ENCODE results near the gene AKAP8L.
"Not testable (repeated sequence)": the region's sequence is repeated elsewhere in the genome, so short reads cannot be mapped to it uniquely, and the experiment has no call there.

Gene AKAP8L

GRCh38 chr19:15357906-15358305 lies 60.9 kb downstream of the AKAP8L start:
- DNase-seq, result no peak
- H3K9ac ChIP-seq (ENCODE audit: low read length), result no peak overlapping the region
- no peaks in the 10 kb centered on the region for H3K9me3 ChIP-seq (ENCODE audit: insufficient read depth, low read depth, low read length)
- no peak overlapping the region for H2AFZ ChIP-seq (ENCODE audit: insufficient read depth, low read length, poor library complexity)
- H3K4me1 ChIP-seq (ENCODE audit: control insufficient read depth in 1 of 2, insufficient read depth in 2 of 2, low read length in 2 of 2), result no peaks in the 10 kb centered on the region
- no peak overlapping the region for H2AK5ac ChIP-seq (ENCODE audit: low read length)
- no peak overlapping the region for H2BK12ac ChIP-seq (ENCODE audit: low read length)
- H3K4me2 ChIP-seq (ENCODE audit: low read length), result no peak overlapping the region
- no peaks in the 10 kb centered on the region for H3K27me3 ChIP-seq (ENCODE audit: insufficient read depth, low read length)
- no peak overlapping the region for H2BK120ac ChIP-seq (ENCODE audit: insufficient read depth, low read length, poor library complexity)
- no peak overlapping the region for H3K4me3 ChIP-seq (ENCODE audit: low read depth, low read length)
- H3K23ac ChIP-seq (ENCODE audit: low read length), result no peak overlapping the region
- H3K4ac ChIP-seq (ENCODE audit: low read depth, low read length), result no peak overlapping the region
- no peak overlapping the region for H3K27ac ChIP-seq (ENCODE audit: low read depth, low read length)
- H4K91ac ChIP-seq (ENCODE audit: low read depth, low read length), result no peak overlapping the region
- no peaks in the 10 kb centered on the region for H3K79me2 ChIP-seq (ENCODE audit: control insufficient read depth, insufficient read depth, low read length, poor library complexity)
- H3K18ac ChIP-seq (ENCODE audit: low read length), result no peak overlapping the region
- no peaks in the 10 kb centered on the region for H3K79me1 ChIP-seq (ENCODE audit: low read length)
- H4K12ac ChIP-seq (ENCODE audit: low read depth, low read length), result no peak overlapping the region
- H3K36me3 ChIP-seq (ENCODE audit: control insufficient read depth in 1 of 2, insufficient read depth in 2 of 2, low read length in 2 of 2), result peaks cover 65 to 73% of the 10 kb centered on the region in 2 experiments
- no peak overlapping the region for H3K14ac ChIP-seq (ENCODE audit: low read length)
- no peak overlapping the region for H2BK5ac ChIP-seq (ENCODE audit: low read depth, low read length, poor library complexity)
- no peak overlapping the region for H4K8ac ChIP-seq (ENCODE audit: low read depth, low read length)
- WGBS (ENCODE audit: extremely low coverage, insufficient coverage, insufficient read length), result no CpG with 5 or more reads among the region's 4 CpGs

GRCh38 chr19:15354566-15355296 lies 64.1 kb downstream of the AKAP8L start:
- Histone ChIP-seq H3K18ac (ENCODE audit: low read length) (no peak overlapping the region), H3K27me3 (ENCODE audit: insufficient read depth, low read length) (no peaks in the 10 kb centered on the region), H3K4me2 (ENCODE audit: low read length) (no peak overlapping the region), H2BK120ac (ENCODE audit: insufficient read depth, low read length, poor library complexity) (no peak overlapping the region), H3K4me1 (ENCODE audit: control insufficient read depth in 1 of 2, insufficient read depth in 2 of 2, low read length in 2 of 2) (no peaks in the 10 kb centered on the region), H3K23ac (ENCODE audit: low read length) (no peak overlapping the region), H3K9ac (ENCODE audit: low read length) (no peak overlapping the region), H2BK5ac (ENCODE audit: low read depth, low read length, poor library complexity) (no peak overlapping the region), H4K91ac (ENCODE audit: low read depth, low read length) (no peak overlapping the region), H3K4ac (ENCODE audit: low read depth, low read length) (no peak overlapping the region), H2AFZ (ENCODE audit: insufficient read depth, low read length, poor library complexity) (no peak overlapping the region), H2AK5ac (ENCODE audit: low read length) (no peak overlapping the region), H3K14ac (ENCODE audit: low read length) (no peak overlapping the region), H3K36me3 (ENCODE audit: control insufficient read depth in 1 of 2, insufficient read depth in 2 of 2, low read length in 2 of 2) (peaks cover 44 to 54% of the 10 kb centered on the region in 2 experiments), H3K9me3 (ENCODE audit: insufficient read depth, low read depth, low read length) (no peaks in the 10 kb centered on the region), H3K4me3 (ENCODE audit: low read depth, low read length) (no peak overlapping the region), H3K79me2 (ENCODE audit: control insufficient read depth, insufficient read depth, low read length, poor library complexity) (no peaks in the 10 kb centered on the region), H2BK12ac (ENCODE audit: low read length) (no peak overlapping the region), H4K8ac (ENCODE audit: low read depth, low read length) (no peak overlapping the region), H3K79me1 (ENCODE audit: low read length) (no peaks in the 10 kb centered on the region), H3K27ac (ENCODE audit: low read depth, low read length) (no peak overlapping the region), H4K12ac (ENCODE audit: low read depth, low read length) (peak overlapping the region; percentile 17)
- DNase-seq, result no peak
- WGBS (ENCODE audit: extremely low coverage, insufficient coverage, insufficient read length), result no CpG with 5 or more reads among the region's 27 CpGs

GRCh38 chr19:15353908-15354307 lies 64.9 kb downstream of the AKAP8L start:
- H4K8ac ChIP-seq (ENCODE audit: low read depth, low read length), result no peak overlapping the region
- no peak overlapping the region for H2AFZ ChIP-seq (ENCODE audit: insufficient read depth, low read length, poor library complexity)
- no peaks in the 10 kb centered on the region for H3K9me3 ChIP-seq (ENCODE audit: insufficient read depth, low read depth, low read length)
- H2BK12ac ChIP-seq (ENCODE audit: low read length), result no peak overlapping the region
- no peak overlapping the region for H2AK5ac ChIP-seq (ENCODE audit: low read length)
- peaks cover 42 to 45% of the 10 kb centered on the region in 2 experiments for H3K36me3 ChIP-seq (ENCODE audit: control insufficient read depth in 1 of 2, insufficient read depth in 2 of 2, low read length in 2 of 2)
- H3K27me3 ChIP-seq (ENCODE audit: insufficient read depth, low read length), result no peaks in the 10 kb centered on the region
- no peaks in the 10 kb centered on the region for H3K79me1 ChIP-seq (ENCODE audit: low read length)
- no peak overlapping the region for H2BK5ac ChIP-seq (ENCODE audit: low read depth, low read length, poor library complexity)
- H3K4me2 ChIP-seq (ENCODE audit: low read length), result no peak overlapping the region
- H4K12ac ChIP-seq (ENCODE audit: low read depth, low read length), result no peak overlapping the region
- H3K4ac ChIP-seq (ENCODE audit: low read depth, low read length), result no peak overlapping the region
- H3K23ac ChIP-seq (ENCODE audit: low read length), result no peak overlapping the region
- H3K27ac ChIP-seq (ENCODE audit: low read depth, low read length), result no peak overlapping the region
- H2BK120ac ChIP-seq (ENCODE audit: insufficient read depth, low read length, poor library complexity), result no peak overlapping the region
- no peak for DNase-seq
- no peak overlapping the region for H3K9ac ChIP-seq (ENCODE audit: low read length)
- H4K91ac ChIP-seq (ENCODE audit: low read depth, low read length), result no peak overlapping the region
- no peak overlapping the region for H3K18ac ChIP-seq (ENCODE audit: low read length)
- H3K79me2 ChIP-seq (ENCODE audit: control insufficient read depth, insufficient read depth, low read length, poor library complexity), result no peaks in the 10 kb centered on the region
- H3K4me3 ChIP-seq (ENCODE audit: low read depth, low read length), result no peak overlapping the region
- no peaks in the 10 kb centered on the region for H3K4me1 ChIP-seq (ENCODE audit: control insufficient read depth in 1 of 2, insufficient read depth in 2 of 2, low read length in 2 of 2)
- WGBS (ENCODE audit: extremely low coverage, insufficient coverage, insufficient read length), result no CpG with 5 or more reads among the region's 4 CpGs
- H3K14ac ChIP-seq (ENCODE audit: low read length), result no peak overlapping the region

GRCh38 chr19:15352535-15352934 lies 66.3 kb downstream of the AKAP8L start:
- not testable (repeated sequence) for DNase-seq; H4K91ac ChIP-seq (ENCODE audit: low read depth, low read length); H3K9ac ChIP-seq (ENCODE audit: low read length); H3K27ac ChIP-seq (ENCODE audit: low read depth, low read length); H4K12ac ChIP-seq (ENCODE audit: low read depth, low read length); H2BK120ac ChIP-seq (ENCODE audit: insufficient read depth, low read length, poor library complexity); H3K4me3 ChIP-seq (ENCODE audit: low read depth, low read length); H3K9me3 ChIP-seq (ENCODE audit: insufficient read depth, low read depth, low read length); H4K8ac ChIP-seq (ENCODE audit: low read depth, low read length); H3K14ac ChIP-seq (ENCODE audit: low read length); H2AK5ac ChIP-seq (ENCODE audit: low read length); H3K18ac ChIP-seq (ENCODE audit: low read length); H3K23ac ChIP-seq (ENCODE audit: low read length); H3K79me1 ChIP-seq (ENCODE audit: low read length); H3K79me2 ChIP-seq (ENCODE audit: control insufficient read depth, insufficient read depth, low read length, poor library complexity); H2BK12ac ChIP-seq (ENCODE audit: low read length); H2BK5ac ChIP-seq (ENCODE audit: low read depth, low read length, poor library complexity); H3K4me1 ChIP-seq (ENCODE audit: control insufficient read depth in 1 of 2, insufficient read depth in 2 of 2, low read length in 2 of 2); H3K4me2 ChIP-seq (ENCODE audit: low read length); H3K4ac ChIP-seq (ENCODE audit: low read depth, low read length); H3K27me3 ChIP-seq (ENCODE audit: insufficient read depth, low read length); H2AFZ ChIP-seq (ENCODE audit: insufficient read depth, low read length, poor library complexity)
- no CpG with 5 or more reads among the region's 8 CpGs for WGBS (ENCODE audit: extremely low coverage, insufficient coverage, insufficient read length)
- peaks cover 32 to 34% of the 10 kb centered on the region in 2 experiments for H3K36me3 ChIP-seq (ENCODE audit: control insufficient read depth in 1 of 2, insufficient read depth in 2 of 2, low read length in 2 of 2)

Measured in trophoblast cell (in vitro differentiated cells and primary cell).